ENCODE measurements around the gene NUDT21. TPM values are rescaled to one million over a fixed set of nuclear protein-coding genes. Genes with fewer than 3 reads are reported as not detected.

The NUDT21 gene
- total RNA-seq, 2 donors from 2014 or later = 9.2 to 24.6 TPM

GRCh38 chr16:56424791-56425438, 26.2 kb downstream of the NUDT21 start:
- Histone ChIP-seq H3K4me1 (peaks cover 41% of the 10 kb centered on the region), H3K9me3 (no peaks in the 10 kb centered on the region), H3K36me3 (replicated peaks in 1 of 2; ENCODE audit: insufficient read depth in 1 of 2, low read depth in 2 of 2) (no peaks in the 10 kb centered on the region), H3K27ac (peak overlapping the region; percentile 72 to 86 (median 84)), H3K27me3 (no peaks in the 10 kb centered on the region), H3K4me3 (peak overlapping the region; percentile 57 to 92)
- ATAC-seq = peak; percentile 60
- 0 to 1% methylated on average over 2 to 59 of the region's 79 CpGs for WGBS, 2 donors
- intact Hi-C loops (cut with DNase I) = no loop called here
- peak in 1 of 3 donors; percentile 23 for TF ChIP-seq POLR2A (IDR thresholded peaks at IDR 0.05)
- TF ChIP-seq CTCF (IDR thresholded peaks at IDR 0.05) = no peak
- DNase-seq = peak; percentile 21 to 40 (median 31)

- intact Hi-C loops (cut with DNase I) = no loop called here
- DNase-seq (no peak), ATAC-seq (no peak)
- WGBS, 2 donors = 0 to 1% methylated on average over 16 of the region's 16 CpGs
- Histone ChIP-seq H3K36me3 (replicated peaks in 1 of 2; ENCODE audit: insufficient read depth in 1 of 2, low read depth in 2 of 2) (no peaks in the 10 kb centered on the region), H3K4me3 (peak overlapping the region; percentile 57 to 92), H3K9me3 (no peaks in the 10 kb centered on the region), H3K4me1 (peaks cover 46% of the 10 kb centered on the region), H3K27ac (peak overlapping the region; percentile 72 to 86 (median 84)), H3K27me3 (no peaks in the 10 kb centered on the region)
- TF ChIP-seq CTCF (IDR thresholded peaks at IDR 0.05) (no peak), POLR2A (IDR thresholded peaks at IDR 0.05) (no peak)
Measured at GRCh38 chr16:56424404-56424764, 26.7 kb downstream of the NUDT21 start.

GRCh38 chr16:56423584-56424403, 27.3 kb downstream of the NUDT21 start:
- H3K4me3 ChIP-seq = peak overlapping the region; percentile 57 to 92
- intact Hi-C loops (cut with DNase I) = no loop called here
- TF ChIP-seq POLR2A (IDR thresholded peaks at IDR 0.05) (no peak), CTCF (IDR thresholded peaks at IDR 0.05) (no peak)
- H3K4me1 ChIP-seq = peaks cover 47% of the 10 kb centered on the region
- H3K36me3 ChIP-seq (replicated peaks in 1 of 2; ENCODE audit: insufficient read depth in 1 of 2, low read depth in 2 of 2) = no peaks in the 10 kb centered on the region
- H3K27me3 ChIP-seq = no peaks in the 10 kb centered on the region
- no peak for ATAC-seq
- H3K27ac ChIP-seq = peak overlapping the region in 3 of 4 donors; percentile 72 to 86 (median 86)
- 12 to 23% methylated on average over 7 of the region's 7 CpGs for WGBS, 2 donors
- no peaks in the 10 kb centered on the region for H3K9me3 ChIP-seq
- DNase-seq = no peak

- Histone ChIP-seq H3K4me3 (no peak overlapping the region), H3K27ac (no peak overlapping the region), H3K9me3 (no peaks in the 10 kb centered on the region), H3K27me3 (no peaks in the 10 kb centered on the region), H3K4me1 (peaks cover 47% of the 10 kb centered on the region), H3K36me3 (replicated peaks in 1 of 2; ENCODE audit: insufficient read depth in 1 of 2, low read depth in 2 of 2) (no peaks in the 10 kb centered on the region)
- WGBS, 2 donors = 59 to 65% methylated on average over 4 of the region's 4 CpGs
- no peak for ATAC-seq
- no peak for DNase-seq
- intact Hi-C loops (cut with DNase I) = no loop called here
- TF ChIP-seq CTCF (IDR thresholded peaks at IDR 0.05) = no peak
- TF ChIP-seq POLR2A (IDR thresholded peaks at IDR 0.05) = no peak
Measured at GRCh38 chr16:56422896-56423441, 28.2 kb downstream of the NUDT21 start.
